ENCODE data around the gene SF3B5.

DNA sequence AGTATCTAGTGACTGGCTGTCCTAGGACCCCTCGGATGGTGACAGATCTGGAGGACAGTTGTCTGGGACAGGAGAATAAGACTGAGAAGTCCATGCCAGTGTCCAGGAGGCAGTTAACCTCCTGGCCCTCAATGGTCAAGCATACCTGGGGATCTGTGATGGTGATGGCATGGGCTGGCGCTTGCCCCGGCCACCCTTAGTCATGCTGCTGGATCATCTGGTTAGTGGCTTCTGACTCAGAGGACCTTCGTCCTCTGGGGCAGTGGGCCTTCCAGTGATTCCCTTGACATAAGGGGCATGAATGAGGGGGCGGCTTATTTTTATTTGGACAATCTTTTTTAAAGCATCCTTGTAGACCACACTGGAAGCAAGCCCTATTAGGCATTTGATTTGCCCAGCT, 24.0 kb upstream of the SF3B5 start:
- TF ChIP-seq, protein P1, sequence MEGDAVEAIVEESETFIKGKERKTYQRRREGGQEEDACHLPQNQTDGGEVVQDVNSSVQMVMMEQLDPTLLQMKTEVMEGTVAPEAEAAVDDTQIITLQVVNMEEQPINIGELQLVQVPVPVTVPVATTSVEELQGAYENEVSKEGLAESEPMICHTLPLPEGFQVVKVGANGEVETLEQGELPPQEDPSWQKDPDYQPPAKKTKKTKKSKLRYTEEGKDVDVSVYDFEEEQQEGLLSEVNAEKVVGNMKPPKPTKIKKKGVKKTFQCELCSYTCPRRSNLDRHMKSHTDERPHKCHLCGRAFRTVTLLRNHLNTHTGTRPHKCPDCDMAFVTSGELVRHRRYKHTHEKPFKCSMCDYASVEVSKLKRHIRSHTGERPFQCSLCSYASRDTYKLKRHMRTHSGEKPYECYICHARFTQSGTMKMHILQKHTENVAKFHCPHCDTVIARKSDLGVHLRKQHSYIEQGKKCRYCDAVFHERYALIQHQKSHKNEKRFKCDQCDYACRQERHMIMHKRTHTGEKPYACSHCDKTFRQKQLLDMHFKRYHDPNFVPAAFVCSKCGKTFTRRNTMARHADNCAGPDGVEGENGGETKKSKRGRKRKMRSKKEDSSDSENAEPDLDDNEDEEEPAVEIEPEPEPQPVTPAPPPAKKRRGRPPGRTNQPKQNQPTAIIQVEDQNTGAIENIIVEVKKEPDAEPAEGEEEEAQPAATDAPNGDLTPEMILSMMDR (IDR thresholded peaks at IDR 0.05; ENCODE audit: low read length) = no peak
- no peak for TF ChIP-seq EZH2 (IDR thresholded peaks at IDR 0.05; ENCODE audit: borderline replicate concordance, low read length)
